ENCODE results near the gene KRT24.

DNA sequence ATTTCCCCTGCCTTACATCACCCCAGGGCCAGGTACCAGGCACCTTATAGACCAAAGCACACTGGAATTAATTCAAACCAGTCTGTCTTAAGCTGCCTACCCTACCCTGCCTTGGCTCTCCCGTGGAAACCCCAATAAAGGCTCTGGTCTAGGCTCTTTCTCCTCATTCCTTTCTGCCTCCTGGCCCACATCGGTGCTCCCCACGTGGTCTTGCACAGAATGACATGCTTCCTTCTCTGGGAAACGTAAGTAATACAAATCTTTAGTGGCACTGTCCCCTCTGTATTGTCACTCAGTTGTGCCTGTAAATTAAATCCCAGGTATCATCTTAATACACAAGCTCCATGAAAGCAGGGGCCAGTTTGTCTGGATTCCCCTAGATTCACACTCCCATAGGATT is 35.0 kb upstream of the KRT24 start:
- TF ChIP-seq, protein P1, sequence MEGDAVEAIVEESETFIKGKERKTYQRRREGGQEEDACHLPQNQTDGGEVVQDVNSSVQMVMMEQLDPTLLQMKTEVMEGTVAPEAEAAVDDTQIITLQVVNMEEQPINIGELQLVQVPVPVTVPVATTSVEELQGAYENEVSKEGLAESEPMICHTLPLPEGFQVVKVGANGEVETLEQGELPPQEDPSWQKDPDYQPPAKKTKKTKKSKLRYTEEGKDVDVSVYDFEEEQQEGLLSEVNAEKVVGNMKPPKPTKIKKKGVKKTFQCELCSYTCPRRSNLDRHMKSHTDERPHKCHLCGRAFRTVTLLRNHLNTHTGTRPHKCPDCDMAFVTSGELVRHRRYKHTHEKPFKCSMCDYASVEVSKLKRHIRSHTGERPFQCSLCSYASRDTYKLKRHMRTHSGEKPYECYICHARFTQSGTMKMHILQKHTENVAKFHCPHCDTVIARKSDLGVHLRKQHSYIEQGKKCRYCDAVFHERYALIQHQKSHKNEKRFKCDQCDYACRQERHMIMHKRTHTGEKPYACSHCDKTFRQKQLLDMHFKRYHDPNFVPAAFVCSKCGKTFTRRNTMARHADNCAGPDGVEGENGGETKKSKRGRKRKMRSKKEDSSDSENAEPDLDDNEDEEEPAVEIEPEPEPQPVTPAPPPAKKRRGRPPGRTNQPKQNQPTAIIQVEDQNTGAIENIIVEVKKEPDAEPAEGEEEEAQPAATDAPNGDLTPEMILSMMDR (conservative IDR thresholded peaks at IDR 0.05) = no peak
- no peak for TF ChIP-seq EZH2 (IDR thresholded peaks at IDR 0.05; ENCODE audit: low read depth)
